GM12878 (cell line): ENCODE data around the gene RRAGA. TPM values are rescaled to one million over a fixed set of nuclear protein-coding genes. Genes with fewer than 3 reads are reported as not detected.

Experiments used
- CBX3 ChIP-seq: fragments of 200-600 bp; sonication (generic); IDR thresholded peaks from 2 replicates; pipeline ENCODE4 v1.6.1; 2016; ENCODE audit warnings: low read depth, borderline replicate concordance
- CREB1 ChIP-seq: IDR thresholded peaks from 2 replicates; pipeline ENCODE4 v1.6.1; 2012; ENCODE audit warnings: low read depth, mild to moderate bottlenecking, inconsistent platforms
- CUX1 ChIP-seq: IDR thresholded peaks from 2 replicates; pipeline ENCODE4 v1.6.1; 2012; ENCODE audit warnings: improper control_type of control experiment, low read depth, low read length; ENCODE audit not compliant: insufficient replicate concordance
- EP300 ChIP-seq, 2 experiments: fragments of 150-350 bp in 1 of 2; IDR thresholded peaks; 2 replicates each; pipeline ENCODE4 v1.6.1; 2011 to 2012; ENCODE audit warnings: low read depth in 2 of 2, low read length in 2 of 2, borderline replicate concordance in 1 of 2, improper control_type of control experiment in 1 of 2, inconsistent platforms in 1 of 2; ENCODE audit not compliant: control insufficient read depth in 1 of 2
- HDGF ChIP-seq: fragments of 450-650 bp; IDR thresholded peaks from 2 replicates; pipeline ENCODE4 v1.6.1; 2016; ENCODE audit warnings: antibody characterized with exemption
- IRF3 ChIP-seq: fragments of 450-650 bp; IDR thresholded peaks from 2 replicates; pipeline ENCODE4 v1.6.1; 2014; ENCODE audit warnings: mild to moderate bottlenecking
- MTA3 ChIP-seq: IDR thresholded peaks from 2 replicates; pipeline ENCODE4 v1.6.1; 2012; ENCODE audit warnings: low read length, inconsistent platforms, borderline replicate concordance
- SP1 ChIP-seq: IDR thresholded peaks from one replicate; pipeline ENCODE4 v1.6.1; 2011; ENCODE audit warnings: low read depth, low read length
- ZBTB40 ChIP-seq: fragments of 450-650 bp; IDR thresholded peaks from 2 replicates; pipeline ENCODE4 v1.6.1; 2016; ENCODE audit warnings: mild to moderate bottlenecking, moderate library complexity, borderline replicate concordance
- polyA plus RNA-seq, 11 experiments: library from polyadenylated mRNA; depleted of rRNA in 4 of 11; unstranded in 6 of 11; stranded (reverse) in 5 of 11; fragments of >200 nt; fragmentation: Nextera tagmentation in 4 of 11; fragmentation: Illumina TruSeq in 1 of 11; extraction: Ambion mirVana in 4 of 11; extraction: Trizol in 1 of 11; gene quantifications; 1 replicate in 1 of 11; 2 replicates in 10 of 11; pipeline versions ENCODE4 v1.2.1 to v1.2.3, GENCODE V29; 2011 to 2016; ENCODE audit warnings: inconsistent platforms in 2 of 11, missing spikeins in 2 of 11, low read depth in 1 of 11
- total RNA-seq, 4 experiments: library from RNA; depleted of rRNA in 3 of 4; stranded (reverse); fragments of >200 nt in 3 of 4; fragmentation: Illumina TruSeq in 1 of 4; extraction: Trizol in 1 of 4; gene quantifications; 2 replicates each; pipeline versions ENCODE4 v1.2.1 to v1.2.3, GENCODE V29; 2013 to 2021

Gene RRAGA
- total and polyA plus RNA-seq, 10 of the 15 experiments (the other 5 are each of a cell fraction or from before 2014, with no cell fraction given): 10.1 to 74.6 (median 37.9) TPM

- TF ChIP-seq EP300 (IDR thresholded peaks at IDR 0.05; ENCODE audit: borderline replicate concordance in 1 of 2, control insufficient read depth in 1 of 2, low read depth in 2 of 2, low read length in 2 of 2): peak; percentile 28 to 54; a peak in 1 of 4 replicates
- no peak for TF ChIP-seq CUX1
- TF ChIP-seq ZBTB40: peak; percentile 75; the same call in 1 of the 2 replicates
- TF ChIP-seq SP1: peak; percentile 56
- peak; percentile 89; the same call in 1 of the 2 replicates for TF ChIP-seq HDGF
- no peak for TF ChIP-seq CBX3
- TF ChIP-seq CREB1: peak; percentile 57; the same call in 1 of the 2 replicates
- TF ChIP-seq IRF3: no peak
- no peak for TF ChIP-seq MTA3
Measured at GRCh38 chr9:19048966-19049916, at the start of gene RRAGA (continued).
